GM23338 (cell line): ENCODE measurements around the gene ABHD17A. TPM values are rescaled to one million over a fixed set of nuclear protein-coding genes. Genes with fewer than 3 reads are reported as not detected.

ENCODE experiments used
- EZH2 ChIP-seq: fragments of 200-600 bp; sonication (generic); IDR thresholded peaks from one replicate; pipeline ENCODE4 v1.8.0; 2017; ENCODE audit warnings: antibody characterized with exemption, mild to moderate bottlenecking, low read depth; ENCODE audit not compliant: unreplicated experiment
- EZH2phosphoT487 ChIP-seq: fragments of 200-600 bp; sonication (generic); IDR thresholded peaks from one replicate; pipeline ENCODE4 v1.8.1; 2018; ENCODE audit warnings: antibody characterized with exemption; ENCODE audit not compliant: unreplicated experiment
- JUNB ChIP-seq: IDR thresholded peaks from one replicate; pipeline ENCODE4 v1.6.1; 2016; ENCODE audit warnings: antibody characterized with exemption; ENCODE audit not compliant: unreplicated experiment
- NANOG ChIP-seq: IDR thresholded peaks from 2 replicates; pipeline ENCODE4 v1.6.1; 2016; ENCODE audit warnings: antibody characterized with exemption, borderline replicate concordance
- POLR2AphosphoS5 ChIP-seq: IDR thresholded peaks from 2 replicates; pipeline ENCODE4 v1.6.1; 2016; ENCODE audit warnings: antibody characterized with exemption, low read depth
- STAT1 ChIP-seq: IDR thresholded peaks from one replicate; pipeline ENCODE4 v1.6.1; 2016; ENCODE audit warnings: antibody characterized with exemption; ENCODE audit not compliant: unreplicated experiment
- ZNF114 ChIP-seq: fragments of 250-450 bp; sonication (Bioruptor Pico); IDR thresholded peaks from 2 replicates; pipeline ENCODE4 v1.5.0; 2020; ENCODE audit warnings: mild to moderate bottlenecking, moderate library complexity
- ZNF331 ChIP-seq: fragments of 250-450 bp; sonication (Bioruptor Pico); IDR thresholded peaks from 2 replicates; pipeline ENCODE4 v1.5.0; 2020; ENCODE audit warnings: low read depth, mild to moderate bottlenecking, moderate library complexity
- polyA plus RNA-seq: library from polyadenylated mRNA; unstranded; fragments of >200 nt; fragmentation: Nextera tagmentation; extraction: Ambion mirVana; gene quantifications from 2 replicates; pipeline ENCODE4 v1.2.1, GENCODE V29; 2016
- total RNA-seq: library from RNA; depleted of rRNA; stranded (reverse); fragments of >200 nt; shearing (Covaris generic); gene quantifications from 2 replicates; pipeline ENCODE4 v1.2.3, GENCODE V29; 2014
- TF ChIP-seq, protein P1 (sequence below): fragments of 250-450 bp; sonication (Bioruptor Pico); IDR thresholded peaks from 2 replicates; pipeline ENCODE4 v1.5.0; 2020; ENCODE audit warnings: mild to moderate bottlenecking, moderate library complexity
- TF ChIP-seq, protein P2 (sequence below): IDR thresholded peaks from 2 replicates; pipeline ENCODE4 v1.6.1; 2016; ENCODE audit warnings: antibody characterized with exemption
- TF ChIP-seq, protein P3 (sequence below): IDR thresholded peaks from one replicate; pipeline ENCODE4 v1.6.1; 2018; ENCODE audit warnings: antibody characterized with exemption; ENCODE audit not compliant: unreplicated experiment

Gene ABHD17A
- total and polyA plus RNA-seq, 2 experiments from 2014 or later = 34.2 to 99.9 TPM

DNA sequence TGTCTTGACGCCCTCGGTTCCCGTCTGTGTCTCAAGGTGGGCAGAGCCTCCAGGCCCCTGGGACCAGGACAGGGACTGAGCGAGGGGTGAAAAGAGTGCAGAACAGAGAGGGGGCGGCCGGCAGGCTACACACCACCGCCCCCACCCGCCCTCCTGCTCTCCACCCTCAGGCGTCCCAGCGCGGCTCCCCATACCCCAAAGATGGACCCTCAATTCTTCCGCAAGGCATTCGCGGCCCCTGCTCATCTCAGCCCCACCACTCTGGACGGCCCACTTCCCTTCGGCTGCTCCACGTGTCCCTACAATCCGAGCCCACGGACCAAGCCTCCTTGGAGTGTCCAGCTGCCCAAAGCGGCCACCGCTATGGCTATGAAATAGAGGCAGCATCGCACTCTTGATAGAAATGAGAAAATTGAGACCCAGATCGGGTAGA is 23.7 kb downstream of the ABHD17A start (continued):
- TF ChIP-seq, protein P1, sequence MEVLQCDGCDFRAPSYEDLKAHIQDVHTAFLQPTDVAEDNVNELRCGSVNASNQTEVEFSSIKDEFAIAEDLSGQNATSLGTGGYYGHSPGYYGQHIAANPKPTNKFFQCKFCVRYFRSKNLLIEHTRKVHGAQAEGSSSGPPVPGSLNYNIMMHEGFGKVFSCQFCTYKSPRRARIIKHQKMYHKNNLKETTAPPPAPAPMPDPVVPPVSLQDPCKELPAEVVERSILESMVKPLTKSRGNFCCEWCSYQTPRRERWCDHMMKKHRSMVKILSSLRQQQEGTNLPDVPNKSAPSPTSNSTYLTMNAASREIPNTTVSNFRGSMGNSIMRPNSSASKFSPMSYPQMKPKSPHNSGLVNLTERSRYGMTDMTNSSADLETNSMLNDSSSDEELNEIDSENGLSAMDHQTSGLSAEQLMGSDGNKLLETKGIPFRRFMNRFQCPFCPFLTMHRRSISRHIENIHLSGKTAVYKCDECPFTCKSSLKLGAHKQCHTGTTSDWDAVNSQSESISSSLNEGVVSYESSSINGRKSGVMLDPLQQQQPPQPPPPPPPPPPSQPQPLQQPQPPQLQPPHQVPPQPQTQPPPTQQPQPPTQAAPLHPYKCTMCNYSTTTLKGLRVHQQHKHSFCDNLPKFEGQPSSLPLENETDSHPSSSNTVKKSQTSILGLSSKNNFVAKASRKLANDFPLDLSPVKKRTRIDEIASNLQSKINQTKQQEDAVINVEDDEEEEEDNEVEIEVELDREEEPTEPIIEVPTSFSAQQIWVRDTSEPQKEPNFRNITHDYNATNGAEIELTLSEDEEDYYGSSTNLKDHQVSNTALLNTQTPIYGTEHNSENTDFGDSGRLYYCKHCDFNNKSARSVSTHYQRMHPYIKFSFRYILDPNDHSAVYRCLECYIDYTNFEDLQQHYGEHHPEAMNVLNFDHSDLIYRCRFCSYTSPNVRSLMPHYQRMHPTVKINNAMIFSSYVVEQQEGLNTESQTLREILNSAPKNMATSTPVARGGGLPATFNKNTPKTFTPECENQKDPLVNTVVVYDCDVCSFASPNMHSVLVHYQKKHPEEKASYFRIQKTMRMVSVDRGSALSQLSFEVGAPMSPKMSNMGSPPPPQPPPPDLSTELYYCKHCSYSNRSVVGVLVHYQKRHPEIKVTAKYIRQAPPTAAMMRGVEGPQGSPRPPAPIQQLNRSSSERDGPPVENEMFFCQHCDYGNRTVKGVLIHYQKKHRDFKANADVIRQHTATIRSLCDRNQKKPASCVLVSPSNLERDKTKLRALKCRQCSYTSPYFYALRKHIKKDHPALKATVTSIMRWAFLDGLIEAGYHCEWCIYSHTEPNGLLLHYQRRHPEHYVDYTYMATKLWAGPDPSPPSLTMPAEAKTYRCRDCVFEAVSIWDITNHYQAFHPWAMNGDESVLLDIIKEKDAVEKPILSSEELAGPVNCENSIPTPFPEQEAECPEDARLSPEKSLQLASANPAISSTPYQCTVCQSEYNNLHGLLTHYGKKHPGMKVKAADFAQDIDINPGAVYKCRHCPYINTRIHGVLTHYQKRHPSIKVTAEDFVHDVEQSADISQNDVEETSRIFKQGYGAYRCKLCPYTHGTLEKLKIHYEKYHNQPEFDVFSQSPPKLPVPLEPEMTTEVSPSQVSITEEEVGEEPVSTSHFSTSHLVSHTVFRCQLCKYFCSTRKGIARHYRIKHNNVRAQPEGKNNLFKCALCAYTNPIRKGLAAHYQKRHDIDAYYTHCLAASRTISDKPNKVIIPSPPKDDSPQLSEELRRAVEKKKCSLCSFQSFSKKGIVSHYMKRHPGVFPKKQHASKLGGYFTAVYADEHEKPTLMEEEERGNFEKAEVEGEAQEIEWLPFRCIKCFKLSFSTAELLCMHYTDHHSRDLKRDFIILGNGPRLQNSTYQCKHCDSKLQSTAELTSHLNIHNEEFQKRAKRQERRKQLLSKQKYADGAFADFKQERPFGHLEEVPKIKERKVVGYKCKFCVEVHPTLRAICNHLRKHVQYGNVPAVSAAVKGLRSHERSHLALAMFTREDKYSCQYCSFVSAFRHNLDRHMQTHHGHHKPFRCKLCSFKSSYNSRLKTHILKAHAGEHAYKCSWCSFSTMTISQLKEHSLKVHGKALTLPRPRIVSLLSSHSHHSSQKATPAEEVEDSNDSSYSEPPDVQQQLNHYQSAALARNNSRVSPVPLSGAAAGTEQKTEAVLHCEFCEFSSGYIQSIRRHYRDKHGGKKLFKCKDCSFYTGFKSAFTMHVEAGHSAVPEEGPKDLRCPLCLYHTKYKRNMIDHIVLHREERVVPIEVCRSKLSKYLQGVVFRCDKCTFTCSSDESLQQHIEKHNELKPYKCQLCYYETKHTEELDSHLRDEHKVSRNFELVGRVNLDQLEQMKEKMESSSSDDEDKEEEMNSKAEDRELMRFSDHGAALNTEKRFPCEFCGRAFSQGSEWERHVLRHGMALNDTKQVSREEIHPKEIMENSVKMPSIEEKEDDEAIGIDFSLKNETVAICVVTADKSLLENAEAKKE (CRISPR knock-in tag) = no peak
- TF ChIP-seq ZNF331 (no peak), POLR2AphosphoS5 (no peak), ZNF114 (no peak), STAT1 (no peak), NANOG (no peak), EZH2phosphoT487 (no peak), EZH2 (no peak), JUNB (no peak)
- TF ChIP-seq, protein P2, sequence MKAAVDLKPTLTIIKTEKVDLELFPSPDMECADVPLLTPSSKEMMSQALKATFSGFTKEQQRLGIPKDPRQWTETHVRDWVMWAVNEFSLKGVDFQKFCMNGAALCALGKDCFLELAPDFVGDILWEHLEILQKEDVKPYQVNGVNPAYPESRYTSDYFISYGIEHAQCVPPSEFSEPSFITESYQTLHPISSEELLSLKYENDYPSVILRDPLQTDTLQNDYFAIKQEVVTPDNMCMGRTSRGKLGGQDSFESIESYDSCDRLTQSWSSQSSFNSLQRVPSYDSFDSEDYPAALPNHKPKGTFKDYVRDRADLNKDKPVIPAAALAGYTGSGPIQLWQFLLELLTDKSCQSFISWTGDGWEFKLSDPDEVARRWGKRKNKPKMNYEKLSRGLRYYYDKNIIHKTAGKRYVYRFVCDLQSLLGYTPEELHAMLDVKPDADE = no peak
- TF ChIP-seq, protein P3, sequence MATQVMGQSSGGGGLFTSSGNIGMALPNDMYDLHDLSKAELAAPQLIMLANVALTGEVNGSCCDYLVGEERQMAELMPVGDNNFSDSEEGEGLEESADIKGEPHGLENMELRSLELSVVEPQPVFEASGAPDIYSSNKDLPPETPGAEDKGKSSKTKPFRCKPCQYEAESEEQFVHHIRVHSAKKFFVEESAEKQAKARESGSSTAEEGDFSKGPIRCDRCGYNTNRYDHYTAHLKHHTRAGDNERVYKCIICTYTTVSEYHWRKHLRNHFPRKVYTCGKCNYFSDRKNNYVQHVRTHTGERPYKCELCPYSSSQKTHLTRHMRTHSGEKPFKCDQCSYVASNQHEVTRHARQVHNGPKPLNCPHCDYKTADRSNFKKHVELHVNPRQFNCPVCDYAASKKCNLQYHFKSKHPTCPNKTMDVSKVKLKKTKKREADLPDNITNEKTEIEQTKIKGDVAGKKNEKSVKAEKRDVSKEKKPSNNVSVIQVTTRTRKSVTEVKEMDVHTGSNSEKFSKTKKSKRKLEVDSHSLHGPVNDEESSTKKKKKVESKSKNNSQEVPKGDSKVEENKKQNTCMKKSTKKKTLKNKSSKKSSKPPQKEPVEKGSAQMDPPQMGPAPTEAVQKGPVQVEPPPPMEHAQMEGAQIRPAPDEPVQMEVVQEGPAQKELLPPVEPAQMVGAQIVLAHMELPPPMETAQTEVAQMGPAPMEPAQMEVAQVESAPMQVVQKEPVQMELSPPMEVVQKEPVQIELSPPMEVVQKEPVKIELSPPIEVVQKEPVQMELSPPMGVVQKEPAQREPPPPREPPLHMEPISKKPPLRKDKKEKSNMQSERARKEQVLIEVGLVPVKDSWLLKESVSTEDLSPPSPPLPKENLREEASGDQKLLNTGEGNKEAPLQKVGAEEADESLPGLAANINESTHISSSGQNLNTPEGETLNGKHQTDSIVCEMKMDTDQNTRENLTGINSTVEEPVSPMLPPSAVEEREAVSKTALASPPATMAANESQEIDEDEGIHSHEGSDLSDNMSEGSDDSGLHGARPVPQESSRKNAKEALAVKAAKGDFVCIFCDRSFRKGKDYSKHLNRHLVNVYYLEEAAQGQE = no peak
